Stimulated activated CD8-positive, alpha-beta memory T cell treated with anti-CD3 and anti-CD28 coated beads, Interleukin-7, amount 100 ng/mL, for 4 hours (primary cell): ENCODE measurements around the gene FMN1.

Experiments
- DNase-seq, 2 donors: peaks; one replicate each; pipeline ENCODE4 v3.0.0-alpha.2; 2020; ENCODE audit warnings: low read depth in 2 of 2

Gene FMN1

GRCh38 chr15:32933236-32933635 is 261.3 kb downstream of the FMN1 start:
- DNase-seq = no peak

DNA sequence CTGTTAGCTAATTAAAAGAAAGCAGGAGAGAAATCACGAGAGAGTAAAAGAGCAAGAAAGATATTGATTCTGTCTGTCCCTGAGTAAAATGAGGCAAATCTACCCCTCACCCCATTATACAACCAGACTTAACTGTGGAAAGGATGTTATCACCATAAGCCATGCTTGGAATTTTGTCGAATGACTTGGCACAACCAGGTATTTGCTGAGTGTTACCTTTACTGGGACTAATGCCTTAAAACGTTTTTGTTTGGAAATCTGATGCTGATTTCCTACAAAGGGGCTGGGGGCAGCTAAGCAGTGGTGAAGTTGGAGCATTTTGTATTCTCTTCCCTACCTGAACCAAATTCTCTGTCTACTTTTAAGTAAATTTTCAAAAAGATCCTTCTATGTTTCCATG is 265.6 kb downstream of the FMN1 start:
- DNase-seq = no peak

GRCh38 chr15:32927124-32927523 is 267.4 kb downstream of the FMN1 start:
- no peak for DNase-seq

DNA sequence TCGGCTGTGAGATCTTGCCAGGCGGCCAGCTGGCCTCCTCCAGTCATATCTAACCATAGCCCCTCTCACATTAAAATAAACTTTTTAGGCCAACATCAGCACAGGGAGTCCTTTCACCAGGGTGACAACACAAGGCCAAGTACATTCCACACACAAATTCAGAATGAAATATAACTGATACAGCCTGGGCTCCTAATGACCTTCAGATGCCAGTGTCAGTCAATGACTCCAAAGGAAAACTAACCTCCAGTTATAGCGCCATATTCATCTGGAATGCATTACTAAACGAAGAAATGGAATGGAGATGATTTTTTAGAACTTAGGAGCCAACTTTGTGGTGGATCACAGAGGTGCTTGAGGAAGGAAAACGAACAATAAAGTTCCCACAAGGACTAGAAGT is 271.3 kb downstream of the FMN1 start:
- no peak for DNase-seq

- DNase-seq = no peak
Observed at GRCh38 chr15:32922541-32922940, 272.0 kb downstream of the FMN1 start.

GRCh38 chr15:32919749-32920414 is 274.6 kb downstream of the FMN1 start:
- no peak for DNase-seq

- no peak for DNase-seq
Observed at GRCh38 chr15:32918547-32918946, 276.0 kb downstream of the FMN1 start.

GRCh38 chr15:32910839-32911238 is 283.7 kb downstream of the FMN1 start:
- DNase-seq = no peak

DNA sequence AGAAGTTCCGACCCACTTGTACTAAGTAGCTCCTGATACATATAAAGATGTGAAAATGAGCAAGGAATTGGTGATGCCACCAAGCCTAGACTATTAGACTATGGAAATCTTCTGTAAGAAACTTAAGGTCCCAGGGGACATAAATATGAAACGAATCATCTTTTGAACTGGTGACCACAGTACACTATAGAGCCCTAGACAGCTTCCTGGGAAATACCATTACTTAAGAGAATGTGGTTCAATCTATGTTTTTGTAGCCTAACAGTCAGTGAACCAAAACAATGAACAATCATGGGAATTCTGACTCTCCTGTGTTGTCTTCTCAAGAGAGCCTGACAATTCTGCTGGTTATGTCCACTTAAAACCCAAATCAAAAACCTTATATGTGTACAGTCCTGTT is 285.1 kb downstream of the FMN1 start:
- no peak for DNase-seq

- DNase-seq = no peak
Observed at GRCh38 chr15:32908872-32909271, 285.6 kb downstream of the FMN1 start.

- DNase-seq = no peak
Observed at GRCh38 chr15:32908135-32908801, 286.2 kb downstream of the FMN1 start.

- DNase-seq = no peak
Observed at GRCh38 chr15:32905481-32905880, 289.0 kb downstream of the FMN1 start.

DNA sequence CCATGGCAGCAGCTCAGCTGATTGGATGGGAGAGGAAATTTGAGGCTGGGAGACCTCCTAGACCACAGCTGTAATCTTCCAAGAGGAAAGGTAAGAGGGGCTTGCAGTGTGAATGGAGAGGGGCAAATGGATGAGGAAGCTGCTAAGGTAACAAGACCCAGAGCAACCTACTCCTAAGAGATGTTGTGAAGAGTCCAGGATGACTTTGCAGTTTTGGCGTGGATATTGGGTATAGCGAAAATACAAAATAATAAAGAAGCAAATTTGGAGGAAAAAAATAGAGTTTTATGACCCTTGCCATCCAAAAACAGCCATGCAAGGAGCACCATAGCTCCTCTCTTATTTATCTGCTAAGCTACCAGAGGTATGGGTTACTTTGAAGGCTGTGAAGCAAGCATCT is 290.1 kb downstream of the FMN1 start:
- DNase-seq = no peak

DNA sequence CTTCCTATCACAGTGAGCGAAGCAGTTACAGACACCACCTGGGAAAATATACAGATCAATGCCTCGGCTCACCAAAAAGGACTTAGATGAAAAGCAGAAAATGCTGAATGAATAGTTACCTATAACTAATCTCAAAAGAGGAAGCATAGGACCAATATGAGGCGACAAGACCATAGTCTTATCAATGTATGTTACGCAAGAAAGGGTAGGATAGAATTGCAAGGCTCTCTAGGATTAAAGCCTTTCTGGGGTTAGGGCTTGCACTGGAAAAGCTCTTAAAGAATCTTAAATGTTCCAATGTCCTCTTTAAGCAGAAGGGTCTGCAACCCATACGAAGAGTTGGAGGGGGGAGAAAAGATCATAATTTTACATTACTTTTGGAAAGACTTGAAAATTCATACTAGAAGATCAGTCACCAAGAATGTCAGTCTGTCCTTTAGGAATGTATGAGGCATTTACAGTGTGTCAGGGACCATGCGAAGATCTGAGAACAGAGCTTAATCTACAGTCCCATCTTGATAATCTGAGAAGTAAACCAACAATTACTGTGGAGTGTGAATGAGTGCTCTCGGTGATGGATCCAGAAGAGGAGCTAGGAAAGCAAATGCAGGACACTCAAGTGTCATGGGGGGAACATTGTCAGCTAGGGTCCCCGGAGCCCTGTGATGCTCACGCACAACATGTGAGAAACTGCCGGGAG is 290.8 kb downstream of the FMN1 start:
- DNase-seq = no peak

DNA sequence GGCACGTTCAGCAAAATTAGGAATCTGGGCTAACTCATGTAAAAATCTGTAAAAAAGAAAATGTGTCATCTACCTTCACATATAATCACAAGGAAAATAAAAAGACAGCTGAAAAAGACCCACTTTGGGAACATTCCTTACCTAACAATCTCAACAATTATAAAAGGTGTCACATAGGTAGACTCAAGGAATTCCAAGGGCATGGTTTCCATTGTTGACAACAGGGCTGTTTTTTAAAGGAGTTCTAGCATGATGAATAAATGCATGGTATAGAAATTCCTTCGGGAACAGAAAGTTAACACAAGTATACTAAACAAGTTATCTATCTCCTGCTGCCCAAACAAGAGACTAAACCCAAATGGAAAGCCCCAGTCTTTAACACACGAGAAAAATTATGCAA is 292.5 kb downstream of the FMN1 start:
- no peak for DNase-seq

GRCh38 chr15:32901192-32901591 is 293.3 kb downstream of the FMN1 start:
- no peak for DNase-seq

- no peak for DNase-seq
Observed at GRCh38 chr15:32899126-32899596, 295.4 kb downstream of the FMN1 start.

DNA sequence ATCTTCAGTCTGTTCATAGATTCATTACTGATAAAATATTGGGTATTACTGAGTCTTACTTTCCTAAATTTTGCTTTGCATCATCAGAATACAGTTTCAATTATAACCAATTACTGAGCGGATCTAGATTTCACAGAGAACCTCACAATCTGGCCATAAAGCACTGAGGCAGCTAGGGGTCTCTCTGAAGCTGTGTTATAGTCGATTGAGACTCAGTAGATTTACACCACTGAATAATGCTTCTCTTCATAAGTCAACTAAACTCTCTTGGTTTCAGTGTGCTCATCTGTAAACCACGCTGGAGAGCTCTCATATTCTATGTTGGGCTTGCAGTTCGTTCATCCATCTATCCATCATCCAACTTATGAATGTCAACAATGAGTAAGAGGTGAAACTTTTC is 296.1 kb downstream of the FMN1 start:
- no peak for DNase-seq

GRCh38 chr15:32893421-32893820 is 301.1 kb downstream of the FMN1 start:
- no peak for DNase-seq

DNA sequence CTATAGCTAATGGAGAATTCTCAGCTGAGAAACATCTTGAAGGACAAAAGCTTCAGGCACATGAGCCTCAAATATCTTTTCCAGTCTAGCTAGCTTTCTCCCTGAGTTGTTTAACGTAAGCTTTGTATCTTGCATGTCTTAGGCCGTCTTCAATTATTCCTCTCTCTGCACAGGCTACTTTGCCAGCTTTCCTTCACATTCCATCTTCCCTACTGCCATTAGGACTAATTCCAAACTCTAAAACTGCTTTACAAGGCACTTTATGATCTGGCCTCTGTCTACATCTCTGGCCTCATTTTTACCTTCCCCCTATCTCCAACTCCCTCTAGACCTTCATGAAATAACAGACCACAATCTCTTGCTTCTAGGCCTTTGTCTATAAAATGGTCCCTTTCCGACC is 305.3 kb downstream of the FMN1 start:
- no peak for DNase-seq

GRCh38 chr15:32888221-32888761 is 306.2 kb downstream of the FMN1 start:
- no peak for DNase-seq

- DNase-seq = no peak
Observed at GRCh38 chr15:32887090-32887489, 307.4 kb downstream of the FMN1 start.

DNA sequence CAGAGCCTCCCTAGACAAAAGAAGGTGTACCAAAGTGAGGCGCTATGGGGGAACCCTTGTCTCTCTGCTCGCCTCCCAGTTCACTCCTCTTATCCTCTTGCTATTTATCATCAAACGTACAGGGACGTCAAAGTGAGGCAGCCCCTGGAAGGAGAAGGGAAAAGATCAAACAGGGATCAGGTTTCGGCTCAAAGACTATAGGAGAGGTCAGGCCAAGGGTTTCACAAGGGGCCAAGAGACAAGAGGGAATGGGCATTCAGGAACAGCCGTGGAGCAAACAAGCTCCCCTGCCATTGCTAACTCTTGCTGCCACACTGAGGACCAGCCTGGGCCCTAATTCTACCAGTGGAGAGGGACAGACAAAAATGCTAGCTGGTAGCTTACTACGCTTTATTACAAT is 308.1 kb downstream of the FMN1 start:
- no peak for DNase-seq
